HFF-Myc (cell line): ENCODE data around the gene IGLL1.
"Not testable (repeated sequence)": the region's sequence is repeated elsewhere in the genome, so short reads cannot be mapped to it uniquely, and the experiment has no call there.

Experiments used
- DNase-seq: peaks from one replicate; pipeline ENCODE4 v3.0.0-alpha.2; 2011; ENCODE audit warnings: low read depth; ENCODE audit errors: extremely low read depth
- H3K4me3 ChIP-seq: replicated peaks from 2 replicates; pipeline ENCODE4 v1.5.1; 2011; ENCODE audit warnings: low read depth, mild to moderate bottlenecking, control low read depth, low read length
- CTCF ChIP-seq: IDR thresholded peaks from 2 replicates; pipeline ENCODE4 v1.5.1; 2012; ENCODE audit warnings: mild to moderate bottlenecking, low read depth, low read length, control low read depth; ENCODE audit errors: missing control alignments

The IGLL1 gene

GRCh38 chr22:23565915-23566704, 14.0 kb downstream of the IGLL1 start:
- DNase-seq, result no peak
- no peak overlapping the region for H3K4me3 ChIP-seq
- TF ChIP-seq CTCF, result no peak

- no peak overlapping the region for H3K4me3 ChIP-seq
- DNase-seq, result no peak
- TF ChIP-seq CTCF, result no peak
These were observed 14.7 kb downstream of the IGLL1 start for GRCh38 chr22:23565305-23565914.

- DNase-seq, result no peak
- TF ChIP-seq CTCF, result no peak
- no peak overlapping the region for H3K4me3 ChIP-seq
These were observed 15.8 kb downstream of the IGLL1 start for GRCh38 chr22:23564276-23564675.

- TF ChIP-seq CTCF, result no peak
- DNase-seq, result no peak
- H3K4me3 ChIP-seq, result no peak overlapping the region
These were observed 17.0 kb downstream of the IGLL1 start for GRCh38 chr22:23563111-23563510.

- no peak for TF ChIP-seq CTCF
- no peak for DNase-seq
- no peak overlapping the region for H3K4me3 ChIP-seq
These were observed 17.9 kb downstream of the IGLL1 start for GRCh38 chr22:23562186-23562585.

- H3K4me3 ChIP-seq, DNase-seq: not testable (repeated sequence)
These were observed 19.0 kb downstream of the IGLL1 start for GRCh38 chr22:23561025-23561510.

- not testable (repeated sequence) for DNase-seq, H3K4me3 ChIP-seq
These were observed 19.9 kb downstream of the IGLL1 start for GRCh38 chr22:23560215-23560614.
